Uterus (tissue), 2 donors: ENCODE results near the gene OSBPL1A.

Experiments
- CTCF ChIP-seq, 4 experiments: fragments of 200-600 bp in 2 of 4; fragments of 450-650 bp in 2 of 4; sonication (generic) in 2 of 4; IDR thresholded peaks; one replicate each; pipeline ENCODE4 v1.5.1; 2016 to 2019; ENCODE audit warnings: antibody characterized with exemption in 4 of 4, mild to moderate bottlenecking in 2 of 4, moderate library complexity in 1 of 4
- POLR2A ChIP-seq, 2 donors: fragments of 450-650 bp; IDR thresholded peaks; one replicate each; pipeline ENCODE4 v1.6.1; 2016; ENCODE audit warnings: antibody characterized with exemption in 2 of 2, mild to moderate bottlenecking in 1 of 2, moderate library complexity in 1 of 2

- no peak for TF ChIP-seq CTCF (IDR thresholded peaks at IDR 0.05)
- no peak for TF ChIP-seq POLR2A (IDR thresholded peaks at IDR 0.05)
These were observed 28.9 kb downstream of the OSBPL1A start for GRCh38 chr18:24368749-24369148.
